ENCODE results near the gene TMEM203. TPM values are rescaled to one million over a fixed set of nuclear protein-coding genes. Genes with fewer than 3 reads are reported as not detected.

TMEM203 gene
- polyA plus RNA-seq, 1 donor (not counting 4 experiments of a cell fraction or from before 2014, with no cell fraction given): 29.2 TPM

DNA sequence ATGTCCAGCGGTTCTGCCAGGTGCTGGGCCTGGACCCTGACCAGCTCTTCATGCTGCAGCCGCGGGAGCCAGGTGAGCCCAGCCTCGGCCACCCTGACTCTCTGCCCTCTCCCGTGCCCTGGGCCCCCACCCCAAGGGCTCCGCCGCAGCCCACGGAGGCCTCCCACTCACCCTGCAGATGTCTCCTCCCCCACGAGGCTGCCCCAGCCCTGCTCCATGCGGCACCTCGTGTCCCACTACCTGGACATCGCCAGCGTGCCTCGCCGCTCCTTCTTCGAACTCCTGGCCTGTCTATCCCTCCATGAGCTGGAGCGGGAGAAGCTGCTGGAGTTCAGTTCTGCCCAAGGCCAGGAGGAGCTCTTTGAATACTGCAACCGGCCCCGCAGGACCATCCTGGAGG lies 9.2 kb upstream of the TMEM203 start:
- Histone ChIP-seq H2AFZ (ENCODE audit: control insufficient read depth, low read length) (no peak overlapping the region), H3K4me1 (ENCODE audit: control insufficient read depth, extremely low read depth, insufficient read depth, low read length) (peaks cover 20% of the 10 kb centered on the region), H3K9me3 (ENCODE audit: control insufficient read depth, low read depth, low read length) (no peaks in the 10 kb centered on the region), H3K4me2 (ENCODE audit: control insufficient read depth, extremely low read depth, insufficient read depth, low read depth, low read length) (no peak overlapping the region), H3K36me3 (ENCODE audit: control insufficient read depth in 2 of 2, extremely low read depth in 1 of 2, insufficient read depth in 2 of 2, low read length in 2 of 2) (peaks cover 3 to 23% of the 10 kb centered on the region in 2 experiments), H3K9me1 (ENCODE audit: control insufficient read depth, extremely low read depth, insufficient read depth, low read length) (no peaks in the 10 kb centered on the region), H3K9ac (ENCODE audit: control insufficient read depth, extremely low read depth, insufficient read depth, low read length) (no peak overlapping the region), H3K27me3 (ENCODE audit: control insufficient read depth, extremely low read depth, insufficient read depth, low read length) (no peaks in the 10 kb centered on the region), H3K27ac (ENCODE audit: control insufficient read depth, insufficient read depth, low read length) (no peak overlapping the region), H3K79me2 (ENCODE audit: control insufficient read depth, insufficient read depth, low read length) (no peaks in the 10 kb centered on the region), H3K4me3 (ENCODE audit: control insufficient read depth in 2 of 3, extremely low read depth in 1 of 3, insufficient read depth in 2 of 3, low read depth in 1 of 3, low read length in 3 of 3) (no peak overlapping the region), H4K20me1 (ENCODE audit: control insufficient read depth, extremely low read depth, insufficient read depth, low read length) (no peaks in the 10 kb centered on the region)
- no peak for FAIRE-seq
- TF ChIP-seq, protein P1, sequence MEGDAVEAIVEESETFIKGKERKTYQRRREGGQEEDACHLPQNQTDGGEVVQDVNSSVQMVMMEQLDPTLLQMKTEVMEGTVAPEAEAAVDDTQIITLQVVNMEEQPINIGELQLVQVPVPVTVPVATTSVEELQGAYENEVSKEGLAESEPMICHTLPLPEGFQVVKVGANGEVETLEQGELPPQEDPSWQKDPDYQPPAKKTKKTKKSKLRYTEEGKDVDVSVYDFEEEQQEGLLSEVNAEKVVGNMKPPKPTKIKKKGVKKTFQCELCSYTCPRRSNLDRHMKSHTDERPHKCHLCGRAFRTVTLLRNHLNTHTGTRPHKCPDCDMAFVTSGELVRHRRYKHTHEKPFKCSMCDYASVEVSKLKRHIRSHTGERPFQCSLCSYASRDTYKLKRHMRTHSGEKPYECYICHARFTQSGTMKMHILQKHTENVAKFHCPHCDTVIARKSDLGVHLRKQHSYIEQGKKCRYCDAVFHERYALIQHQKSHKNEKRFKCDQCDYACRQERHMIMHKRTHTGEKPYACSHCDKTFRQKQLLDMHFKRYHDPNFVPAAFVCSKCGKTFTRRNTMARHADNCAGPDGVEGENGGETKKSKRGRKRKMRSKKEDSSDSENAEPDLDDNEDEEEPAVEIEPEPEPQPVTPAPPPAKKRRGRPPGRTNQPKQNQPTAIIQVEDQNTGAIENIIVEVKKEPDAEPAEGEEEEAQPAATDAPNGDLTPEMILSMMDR (optimal IDR thresholded peaks at IDR 0.05 in 1 of 3, IDR thresholded peaks at IDR 0.05 in 1 of 3, conservative IDR thresholded peaks at IDR 0.05 in 1 of 3; ENCODE audit: extremely low read depth in 1 of 3, insufficient read depth in 2 of 3, low read length in 3 of 3): no peak
- TF ChIP-seq EZH2 (IDR thresholded peaks at IDR 0.05; ENCODE audit: low read length): no peak
- no peak for DNase-seq (ENCODE audit: low read depth, low spot score)
- dilution Hi-C loops (cut with MboI; ENCODE audit: extremely low pct_ligation_motif_present, low sequenced_read_pairs): no loop called here

DNA sequence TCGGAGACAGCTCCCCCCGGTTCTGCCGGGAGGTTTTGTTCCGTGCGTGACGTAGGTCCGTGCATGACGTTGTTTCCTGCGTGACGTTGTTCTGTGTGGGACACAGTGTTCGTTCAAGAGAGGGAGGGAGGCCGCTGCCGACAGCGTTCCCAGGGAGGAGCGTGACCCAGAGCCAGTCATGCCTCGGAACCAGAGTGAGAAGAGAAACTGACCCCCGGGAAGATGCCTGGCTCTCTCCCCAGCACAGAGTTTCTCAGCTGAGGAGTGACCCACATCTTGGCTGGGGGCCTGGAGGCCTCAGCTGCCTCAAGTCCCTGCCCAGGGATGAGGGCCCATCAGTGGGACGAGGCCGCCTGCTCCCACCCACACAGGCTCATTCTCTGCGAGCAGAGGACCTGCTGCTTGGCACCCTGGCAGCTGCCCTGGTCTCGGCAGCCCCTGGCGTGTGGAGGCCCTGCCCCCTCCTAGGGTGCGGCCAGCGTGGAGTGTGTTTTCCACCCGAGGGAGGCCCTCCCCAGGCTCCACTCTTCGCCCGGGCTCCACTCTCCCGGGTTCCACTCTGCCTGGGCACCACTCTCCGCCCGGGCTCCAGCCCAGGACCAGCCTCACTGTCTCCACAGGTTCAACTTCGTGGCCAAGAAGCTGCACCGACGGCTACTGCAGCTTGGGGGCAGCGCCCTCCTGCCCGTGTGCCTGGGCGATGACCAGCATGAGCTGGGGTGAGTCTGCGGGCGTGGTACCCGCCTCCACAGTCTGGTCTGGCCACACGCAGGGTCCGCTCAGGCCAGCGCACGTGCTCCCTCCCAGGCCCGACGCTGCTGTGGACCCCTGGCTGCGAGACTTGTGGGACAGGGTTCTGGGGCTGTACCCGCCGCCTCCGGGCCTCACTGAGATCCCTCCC lies 8.0 kb upstream of the TMEM203 start:
- H3K9me3 ChIP-seq (ENCODE audit: control insufficient read depth, low read depth, low read length): no peaks in the 10 kb centered on the region
- no peak overlapping the region for H2AFZ ChIP-seq (ENCODE audit: control insufficient read depth, low read length)
- H3K9ac ChIP-seq (ENCODE audit: control insufficient read depth, extremely low read depth, insufficient read depth, low read length): no peak overlapping the region
- H3K27me3 ChIP-seq (ENCODE audit: control insufficient read depth, extremely low read depth, insufficient read depth, low read length): no peaks in the 10 kb centered on the region
- TF ChIP-seq EZH2 (IDR thresholded peaks at IDR 0.05; ENCODE audit: low read length): no peak
- TF ChIP-seq, protein P1 (optimal IDR thresholded peaks at IDR 0.05 in 1 of 3, IDR thresholded peaks at IDR 0.05 in 1 of 3, conservative IDR thresholded peaks at IDR 0.05 in 1 of 3; ENCODE audit: extremely low read depth in 1 of 3, insufficient read depth in 2 of 3, low read length in 3 of 3): peak in 2 of 3 experiments; percentile 14 to 38
- no peaks in the 10 kb centered on the region for H3K79me2 ChIP-seq (ENCODE audit: control insufficient read depth, insufficient read depth, low read length)
- no peaks in the 10 kb centered on the region for H3K9me1 ChIP-seq (ENCODE audit: control insufficient read depth, extremely low read depth, insufficient read depth, low read length)
- H3K4me2 ChIP-seq (ENCODE audit: control insufficient read depth, extremely low read depth, insufficient read depth, low read depth, low read length): no peak overlapping the region
- no peak overlapping the region for H3K4me3 ChIP-seq (ENCODE audit: control insufficient read depth in 2 of 3, extremely low read depth in 1 of 3, insufficient read depth in 2 of 3, low read depth in 1 of 3, low read length in 3 of 3)
- DNase-seq (ENCODE audit: low read depth, low spot score) (no peak), FAIRE-seq (no peak)
- dilution Hi-C loops (cut with MboI; ENCODE audit: extremely low pct_ligation_motif_present, low sequenced_read_pairs): no loop called here
- H3K36me3 ChIP-seq (ENCODE audit: control insufficient read depth in 2 of 2, extremely low read depth in 1 of 2, insufficient read depth in 2 of 2, low read length in 2 of 2): peaks cover 8 to 27% of the 10 kb centered on the region in 2 experiments
- no peaks in the 10 kb centered on the region for H4K20me1 ChIP-seq (ENCODE audit: control insufficient read depth, extremely low read depth, insufficient read depth, low read length)
- no peak overlapping the region for H3K27ac ChIP-seq (ENCODE audit: control insufficient read depth, insufficient read depth, low read length)
- H3K4me1 ChIP-seq (ENCODE audit: control insufficient read depth, extremely low read depth, insufficient read depth, low read length): peaks cover 15% of the 10 kb centered on the region

All from keratinocyte (primary cell).